ENCODE data around the gene KRTAP20-1. TPM values are rescaled to one million over a fixed set of nuclear protein-coding genes. Genes with fewer than 3 reads are reported as not detected.

KRTAP20-1 gene
- polyA plus RNA-seq, 1 of the 3 experiments (the other 2 are of a cell fraction), result not detected

DNA sequence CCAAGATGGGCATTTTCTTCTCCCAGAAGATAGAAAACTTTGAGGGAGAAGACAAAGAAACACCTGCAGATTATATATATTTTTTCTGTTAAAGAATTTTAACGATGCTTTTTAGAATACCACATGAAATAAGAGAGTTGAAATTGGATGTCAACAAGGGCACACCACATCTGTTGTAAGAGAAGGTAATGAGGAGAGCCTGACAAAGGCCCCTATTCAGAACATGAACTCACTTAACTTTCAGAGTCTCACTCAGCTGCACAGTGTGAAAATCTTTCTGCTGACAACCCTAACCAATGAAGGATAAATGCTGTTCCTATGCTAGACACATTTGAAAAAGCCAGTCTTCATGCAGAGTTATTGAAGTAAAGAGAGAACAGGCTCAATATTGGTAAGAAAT, 33.4 kb upstream of the KRTAP20-1 start:
- Histone ChIP-seq H3K79me2 (ENCODE audit: insufficient read depth) (no peaks in the 10 kb centered on the region), H4K20me1 (ENCODE audit: insufficient read depth) (no peaks in the 10 kb centered on the region), H3K4me2 (no peak overlapping the region), H3K9me3 (no peaks in the 10 kb centered on the region), H3F3A (replicated peaks; ENCODE audit: insufficient read depth) (no peaks in the 10 kb centered on the region), H3K36me3 (replicated peaks in 1 of 2; ENCODE audit: control insufficient read depth in 1 of 2, insufficient read depth in 2 of 2, low read length in 1 of 2) (no peaks in the 10 kb centered on the region), H3K9me2 (no peaks in the 10 kb centered on the region), H2AFZ (ENCODE audit: low read depth) (no peak overlapping the region), H3K27ac (ENCODE audit: low read depth in 2 of 2, low read length in 1 of 2) (no peak overlapping the region), H3K9ac (no peak overlapping the region), H3K4me1 (ENCODE audit: control insufficient read depth in 1 of 2, insufficient read depth in 2 of 2, low read depth in 1 of 2, low read length in 1 of 2) (no peaks in the 10 kb centered on the region), H3K27me3 (ENCODE audit: insufficient read depth) (no peaks in the 10 kb centered on the region), H3K4me3 (ENCODE audit: low read depth in 2 of 2, low read length in 1 of 2) (no peak overlapping the region)
- TF ChIP-seq SMC3 (IDR thresholded peaks at IDR 0.05; ENCODE audit: low read depth, low read length) (no peak), RFX5 (IDR thresholded peaks at IDR 0.05; ENCODE audit: low read length) (no peak), GABPA (IDR thresholded peaks at IDR 0.05; ENCODE audit: low read depth) (no peak), CTCF (IDR thresholded peaks at IDR 0.05) (no peak), RCOR1 (IDR thresholded peaks at IDR 0.05; ENCODE audit: low read length) (no peak), FOSL2 (IDR thresholded peaks at IDR 0.05; ENCODE audit: borderline replicate concordance, low read depth) (no peak), IRF3 (IDR thresholded peaks at IDR 0.05; ENCODE audit: low read depth, low read length) (no peak), NRF1 (IDR thresholded peaks at IDR 0.05; ENCODE audit: low read depth, low read length) (no peak), EZH2phosphoT487 (IDR thresholded peaks at IDR 0.05; ENCODE audit: borderline replicate concordance, low read depth) (no peak), JUND (IDR thresholded peaks at IDR 0.05) (no peak), TAF1 (IDR thresholded peaks at IDR 0.05; ENCODE audit: borderline replicate concordance, low read depth, low read length) (no peak), EP300 (IDR thresholded peaks at IDR 0.05; ENCODE audit: borderline replicate concordance in 1 of 2, low read depth in 1 of 2, low read length in 1 of 2) (no peak), PBX3 (IDR thresholded peaks at IDR 0.05) (no peak), TEAD4 (IDR thresholded peaks at IDR 0.05; ENCODE audit: borderline replicate concordance, insufficient read depth) (no peak), RXRA (IDR thresholded peaks at IDR 0.05; ENCODE audit: borderline replicate concordance, low read depth) (no peak), MEF2A (IDR thresholded peaks at IDR 0.05; ENCODE audit: borderline replicate concordance, low read depth) (no peak), YY1 (IDR thresholded peaks at IDR 0.05; ENCODE audit: low read depth) (no peak), ELF1 (IDR thresholded peaks at IDR 0.05) (no peak)
- TF ChIP-seq, protein P1, sequence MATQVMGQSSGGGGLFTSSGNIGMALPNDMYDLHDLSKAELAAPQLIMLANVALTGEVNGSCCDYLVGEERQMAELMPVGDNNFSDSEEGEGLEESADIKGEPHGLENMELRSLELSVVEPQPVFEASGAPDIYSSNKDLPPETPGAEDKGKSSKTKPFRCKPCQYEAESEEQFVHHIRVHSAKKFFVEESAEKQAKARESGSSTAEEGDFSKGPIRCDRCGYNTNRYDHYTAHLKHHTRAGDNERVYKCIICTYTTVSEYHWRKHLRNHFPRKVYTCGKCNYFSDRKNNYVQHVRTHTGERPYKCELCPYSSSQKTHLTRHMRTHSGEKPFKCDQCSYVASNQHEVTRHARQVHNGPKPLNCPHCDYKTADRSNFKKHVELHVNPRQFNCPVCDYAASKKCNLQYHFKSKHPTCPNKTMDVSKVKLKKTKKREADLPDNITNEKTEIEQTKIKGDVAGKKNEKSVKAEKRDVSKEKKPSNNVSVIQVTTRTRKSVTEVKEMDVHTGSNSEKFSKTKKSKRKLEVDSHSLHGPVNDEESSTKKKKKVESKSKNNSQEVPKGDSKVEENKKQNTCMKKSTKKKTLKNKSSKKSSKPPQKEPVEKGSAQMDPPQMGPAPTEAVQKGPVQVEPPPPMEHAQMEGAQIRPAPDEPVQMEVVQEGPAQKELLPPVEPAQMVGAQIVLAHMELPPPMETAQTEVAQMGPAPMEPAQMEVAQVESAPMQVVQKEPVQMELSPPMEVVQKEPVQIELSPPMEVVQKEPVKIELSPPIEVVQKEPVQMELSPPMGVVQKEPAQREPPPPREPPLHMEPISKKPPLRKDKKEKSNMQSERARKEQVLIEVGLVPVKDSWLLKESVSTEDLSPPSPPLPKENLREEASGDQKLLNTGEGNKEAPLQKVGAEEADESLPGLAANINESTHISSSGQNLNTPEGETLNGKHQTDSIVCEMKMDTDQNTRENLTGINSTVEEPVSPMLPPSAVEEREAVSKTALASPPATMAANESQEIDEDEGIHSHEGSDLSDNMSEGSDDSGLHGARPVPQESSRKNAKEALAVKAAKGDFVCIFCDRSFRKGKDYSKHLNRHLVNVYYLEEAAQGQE (IDR thresholded peaks at IDR 0.05; ENCODE audit: low read depth, low read length), result no peak
- ChIA-PET CTCF (no interaction called here), POLR2A (no interaction called here)
- DNase-seq, result no peak
- 0% methylated on average over 1 of the region's 1 CpG for WGBS (ENCODE audit: low lambda C conversion rate)

Data from SK-N-SH (cell line).